Posterior vena cava (tissue), 2 donors: ENCODE measurements around the gene FAIM2. TPM values are rescaled to one million over a fixed set of nuclear protein-coding genes. Genes with fewer than 3 reads are reported as not detected.

Source experiments
- DNase-seq: peaks from one replicate; pipeline ENCODE4 v3.0.0-alpha.2; 2020; ENCODE audit warnings: low spot score
- intact Hi-C, 2 donors: fragments of 100-400 bp; cut with DNase I; formaldehyde crosslinking; loops; one replicate each; pipeline versions ENCODE4 v1.14.1 to v1.14.2; 2022 to 2023
- total RNA-seq, 2 donors: library from RNA; stranded (reverse); fragmentation: NEBNext Ultra II Directional; extraction: Animal tissue kit (Norgen Biotek cat#: 25700); gene quantifications; one replicate each; pipeline ENCODE4 v1.2.1, GENCODE V29; 2021
- donor health status: DM: yes; HTN: yes; CAD: no.
- donor health status: DM: yes; HTN: yes; CAD: no.

Gene FAIM2
- total RNA-seq, 2 donors from 2014 or later = 1.8 to 2.5 TPM

DNA sequence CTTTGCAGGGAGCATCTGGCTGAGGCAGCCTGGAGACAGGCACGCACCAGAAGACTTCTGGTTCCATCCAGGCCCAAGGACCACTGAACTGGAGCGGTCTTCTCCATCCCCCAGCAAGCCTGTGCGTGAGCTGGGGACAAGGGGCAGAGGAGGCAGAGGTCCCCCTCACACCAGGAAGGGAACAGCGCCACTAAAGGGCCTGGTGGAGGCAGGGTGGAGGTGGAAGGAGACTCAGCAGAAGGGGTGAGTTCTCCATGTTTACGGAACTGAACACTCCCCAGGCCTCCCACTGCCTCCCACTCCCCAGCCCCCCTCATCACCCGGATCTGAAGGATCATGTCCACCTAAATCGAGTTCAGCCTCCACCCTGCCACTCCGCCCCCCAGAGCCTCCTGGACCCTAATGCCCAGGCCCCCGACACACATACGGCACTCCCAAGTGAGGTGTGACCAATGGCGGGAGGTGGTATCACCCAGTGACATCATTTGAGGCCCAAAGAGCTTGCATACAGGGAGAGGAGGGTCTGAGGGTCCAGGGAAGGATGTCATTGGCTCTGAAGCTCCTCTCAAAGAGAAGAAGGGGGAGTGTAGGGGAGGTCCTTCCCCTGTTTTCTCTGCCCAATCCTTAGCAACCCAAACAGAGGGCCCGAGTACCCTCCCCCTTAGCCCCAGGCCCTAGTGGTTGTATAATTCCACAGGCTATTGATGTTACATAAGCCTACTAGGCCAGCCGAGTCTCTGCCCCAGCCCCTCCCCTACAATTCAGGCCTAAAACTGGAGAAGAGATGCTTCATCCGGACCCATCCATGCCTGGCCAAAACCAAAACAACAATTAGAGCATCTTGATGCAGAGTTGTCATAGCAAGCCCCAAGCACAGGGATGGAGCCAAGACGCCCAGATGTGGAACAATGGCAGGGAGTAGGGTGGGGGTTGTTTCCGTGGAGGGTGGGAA is 1.0 kb downstream of the FAIM2 start:
- DNase-seq = peak; percentile 49
- intact Hi-C loops = no loop called here

DNA sequence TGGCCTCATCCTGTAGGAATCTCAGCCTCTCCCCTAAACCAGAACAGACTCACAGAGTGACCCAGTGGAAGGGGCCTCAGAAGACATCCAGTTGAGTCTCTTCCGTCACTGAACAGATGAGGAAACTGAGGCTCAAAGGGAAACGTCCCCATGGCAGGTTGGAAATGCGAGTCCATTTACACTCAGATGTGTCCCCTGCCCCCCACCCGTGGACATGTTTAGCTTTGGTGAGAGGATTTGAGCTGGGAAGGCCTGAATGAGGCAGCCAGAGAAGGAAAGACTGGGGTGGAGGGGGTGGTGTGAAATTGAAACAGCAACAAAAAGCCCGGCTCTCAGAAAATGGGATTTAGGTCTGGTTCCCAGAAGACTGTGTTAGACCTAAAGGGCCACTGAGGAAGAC is 1.7 kb downstream of the FAIM2 start:
- peak; percentile 16 for DNase-seq
- intact Hi-C loops = no loop called here

DNA sequence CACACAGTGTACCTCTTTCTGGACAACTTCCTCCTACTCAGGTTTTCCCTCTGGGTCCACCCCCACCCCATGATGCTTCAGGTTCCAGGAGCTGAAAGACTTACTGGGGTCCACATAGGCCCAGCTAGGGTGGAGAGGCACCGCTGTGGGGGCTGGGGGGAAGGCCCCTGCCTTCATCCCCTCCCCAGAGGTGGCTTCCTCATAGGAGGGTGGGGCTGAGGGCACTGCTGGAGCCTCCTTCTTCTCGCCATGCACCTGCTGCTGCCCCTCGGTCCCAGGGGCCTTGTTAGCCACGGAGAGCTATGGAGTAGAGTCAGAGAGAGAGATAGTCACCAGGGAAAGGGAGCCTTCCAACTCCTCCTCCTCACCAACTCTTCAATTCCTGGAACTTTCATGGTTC is 2.7 kb downstream of the FAIM2 start:
- intact Hi-C loops = no loop called here
- DNase-seq = no peak

DNA sequence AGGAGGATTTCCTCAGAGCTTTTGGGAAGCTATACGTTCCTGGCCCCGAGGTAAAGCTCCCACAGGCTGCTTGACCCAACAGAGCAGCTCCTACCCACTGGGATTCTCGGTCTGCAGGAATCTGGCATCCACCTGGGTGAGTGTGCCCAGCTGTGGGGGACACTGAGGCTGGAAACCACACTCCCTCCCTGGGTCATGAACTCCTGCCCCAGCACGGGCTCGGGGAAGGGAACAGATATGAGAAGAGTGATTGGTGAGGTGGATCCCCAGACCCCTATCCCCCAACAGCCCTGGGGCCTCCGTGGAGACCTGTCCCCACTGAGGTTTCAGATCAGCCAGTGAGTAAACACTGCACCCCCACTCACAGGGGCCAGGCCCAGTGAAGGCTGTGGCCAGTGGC is 3.3 kb downstream of the FAIM2 start:
- intact Hi-C loops = no loop called here
- no peak for DNase-seq

DNA sequence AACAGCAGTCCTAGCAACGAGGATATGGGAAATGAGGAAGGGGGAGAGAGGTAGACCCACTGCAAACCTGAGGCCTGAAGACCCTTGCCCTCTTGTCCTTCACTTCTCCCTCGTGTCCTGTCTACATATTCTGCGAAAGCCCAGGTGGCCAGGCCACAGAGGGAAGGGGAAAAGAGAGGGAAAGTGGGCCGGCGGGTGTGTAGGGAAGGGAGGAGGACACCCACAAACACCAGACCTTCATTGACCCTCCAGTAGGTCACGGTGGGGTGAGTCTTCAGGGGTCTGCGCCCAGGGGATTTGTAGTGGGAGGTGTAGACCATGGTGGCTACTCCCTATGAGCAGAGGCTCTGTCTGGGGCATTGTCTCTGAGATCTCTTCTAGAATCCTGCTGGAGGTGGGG is 3.8 kb downstream of the FAIM2 start:
- no peak for DNase-seq
- intact Hi-C loops = no loop called here

DNA sequence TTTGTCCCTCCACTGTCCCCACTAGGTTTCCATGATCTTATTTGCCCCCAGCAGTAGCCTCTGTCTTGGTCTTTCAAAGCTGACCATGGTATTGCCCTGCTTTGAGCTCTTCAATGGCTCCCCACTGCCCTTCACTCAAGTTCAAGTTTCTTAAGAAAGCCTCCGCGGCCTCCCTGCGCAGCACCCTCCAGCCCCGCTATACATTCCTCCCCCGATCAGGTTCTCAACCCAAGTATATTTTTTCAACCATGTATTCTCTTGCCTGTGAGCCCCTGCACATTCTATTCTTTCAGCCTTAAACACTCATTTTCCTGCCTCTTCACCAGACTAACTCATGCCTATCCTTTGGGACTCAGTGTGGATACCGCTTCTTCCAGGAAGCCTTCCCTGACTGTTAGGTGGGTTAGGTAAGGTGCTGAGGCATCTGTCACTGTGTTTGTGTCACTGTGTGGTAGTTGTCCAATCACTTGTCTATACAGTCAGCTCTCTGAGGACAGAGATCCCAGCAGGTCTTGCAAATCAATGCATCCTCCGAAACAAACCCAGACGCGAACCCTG is 4.3 kb downstream of the FAIM2 start:
- intact Hi-C loops = no loop called here
- peak; percentile 38 for DNase-seq

DNA sequence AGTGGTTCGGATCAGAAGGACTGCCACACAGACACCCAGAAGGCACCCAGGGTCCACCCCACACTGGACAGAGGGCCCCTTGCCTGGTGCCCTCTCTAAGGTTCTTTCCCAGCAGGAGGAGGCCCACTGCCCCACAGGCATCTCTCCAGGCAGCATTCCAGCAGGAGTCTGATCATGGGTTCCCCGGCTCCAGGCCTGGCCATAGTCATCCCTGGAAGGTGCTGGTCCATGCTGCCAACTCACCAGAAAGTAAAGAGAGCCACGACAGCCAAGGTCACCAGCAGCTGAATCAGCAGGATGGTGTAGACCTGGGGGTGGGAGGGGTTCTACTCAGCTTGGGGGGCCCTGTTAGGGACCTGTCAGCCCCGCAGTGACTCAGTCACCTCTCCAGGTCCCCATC is 6.4 kb downstream of the FAIM2 start:
- DNase-seq = peak; percentile 36

DNA sequence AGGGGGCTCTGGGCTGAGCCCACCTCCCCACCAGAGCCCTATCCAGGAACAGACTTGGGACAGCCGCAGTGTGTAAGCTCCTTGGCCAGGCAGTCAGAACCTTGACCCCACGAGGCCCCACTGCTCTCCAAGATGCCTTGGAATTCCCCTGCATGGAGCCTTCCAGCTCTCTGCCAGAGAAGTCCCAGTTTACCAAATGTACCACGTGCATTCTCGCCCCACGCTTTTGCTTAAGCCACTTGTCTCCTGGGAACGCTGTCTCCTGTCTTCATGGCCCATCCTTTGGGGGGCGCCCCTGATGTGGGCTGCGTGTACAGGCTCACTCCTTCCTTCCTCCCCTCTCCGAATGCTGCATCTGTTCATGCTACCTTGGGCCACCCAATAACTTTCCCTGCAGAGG is 7.9 kb downstream of the FAIM2 start:
- peak; percentile 68 for DNase-seq
- intact Hi-C loops = no loop called here

More for the DNA sequence above, 6.4 kb downstream of the FAIM2 start:
- intact Hi-C loops = no loop called here

DNA sequence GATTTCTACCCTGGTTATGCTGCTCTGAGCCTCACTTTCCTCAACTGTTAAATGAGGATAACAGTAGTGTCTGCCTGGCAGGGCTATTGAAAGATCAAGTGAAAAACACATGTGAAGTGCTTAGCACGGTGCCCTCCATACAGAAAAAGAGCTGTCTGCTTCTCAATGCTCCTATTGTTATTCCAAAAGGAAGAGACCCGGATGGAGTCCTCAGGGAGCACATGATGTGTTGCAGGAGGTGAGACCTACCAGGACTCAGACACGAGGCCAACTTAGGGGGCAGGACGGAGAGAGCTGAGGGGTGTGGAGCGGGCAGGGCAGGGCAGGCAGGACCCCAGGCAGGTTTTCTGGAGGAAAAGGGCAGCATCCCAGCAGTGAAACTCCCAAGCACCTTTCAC is 8.9 kb downstream of the FAIM2 start:
- intact Hi-C loops = no loop called here
- peak; percentile 37 for DNase-seq

DNA sequence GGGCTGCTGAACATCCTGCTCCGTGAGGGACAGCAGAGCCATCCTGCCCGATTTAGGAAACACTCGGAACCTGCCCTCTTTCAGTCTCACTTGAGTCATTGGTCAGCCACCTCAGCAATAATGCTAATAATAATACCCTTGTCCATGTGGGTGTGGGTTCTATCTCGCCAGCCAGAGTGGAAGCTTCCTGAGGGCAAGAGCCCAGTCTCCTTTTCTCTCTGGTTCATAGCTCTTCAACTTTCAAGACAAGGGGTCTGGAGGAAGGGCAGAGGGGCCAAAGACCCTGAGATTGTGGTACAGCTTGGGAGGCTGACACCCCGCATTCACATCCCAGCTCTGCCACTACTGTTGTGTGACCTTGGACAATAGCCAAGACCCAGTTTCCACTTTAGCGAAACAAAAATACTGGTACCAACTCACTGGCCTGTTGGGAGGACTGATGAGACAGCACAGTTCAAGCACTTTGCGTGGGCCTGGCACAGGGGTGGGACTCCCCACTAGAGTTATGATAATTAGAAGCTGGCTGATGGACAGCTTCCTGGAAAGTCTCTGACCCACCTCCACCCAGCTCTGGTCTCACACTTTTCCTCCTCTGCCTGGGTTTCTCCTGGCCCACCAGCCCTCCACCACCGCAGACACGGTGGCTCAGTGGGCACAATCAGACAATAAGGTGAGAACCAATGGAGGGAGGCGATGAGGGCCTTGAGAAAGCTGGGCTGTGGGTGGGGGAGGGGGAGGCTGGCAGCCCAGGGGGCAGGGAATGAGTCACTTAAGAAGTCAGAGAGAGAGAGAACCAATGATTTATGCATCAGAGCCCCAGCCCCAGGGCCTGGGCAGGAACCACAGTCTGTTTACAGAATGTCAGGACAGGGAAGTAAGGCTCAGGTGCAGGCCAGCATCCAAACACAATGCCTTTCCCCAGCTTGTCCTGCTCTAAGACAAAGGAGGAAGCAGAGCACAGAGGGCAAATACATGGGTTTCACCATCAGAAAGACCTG is 9.6 kb downstream of the FAIM2 start:
- intact Hi-C loops = loop anchor here in 1 of 2 donors (2.0 kb wide), 1 partner anchor 57 kb away; the partner anchor contains the start of gene AQP2
- no peak for DNase-seq

DNA sequence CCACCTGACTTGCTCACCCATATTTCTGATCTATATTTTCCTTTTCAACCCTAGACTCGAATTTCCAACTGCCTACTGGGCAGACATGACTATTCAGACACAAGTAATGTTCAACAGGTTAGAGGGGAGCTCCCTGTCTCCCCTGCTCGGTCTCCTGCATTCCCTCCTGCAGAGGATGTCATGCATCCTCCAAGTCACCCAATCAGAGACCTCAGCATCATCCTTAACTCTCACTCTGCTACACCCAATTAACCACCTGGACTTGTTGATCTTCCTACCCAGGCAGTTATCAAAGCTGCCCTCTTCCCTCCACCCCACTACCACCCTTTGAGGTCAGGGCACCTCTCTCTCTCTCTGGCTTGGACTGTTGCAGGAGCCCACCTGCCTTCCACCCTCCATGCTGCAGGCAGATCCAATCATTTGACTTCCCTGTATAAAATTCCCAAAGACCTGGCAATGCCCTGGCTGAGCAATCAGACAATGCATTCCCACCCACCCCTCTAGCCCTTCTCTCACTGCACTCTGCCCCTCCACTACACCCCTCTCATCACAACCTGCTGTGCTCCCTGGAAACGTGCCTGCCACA is 10.9 kb downstream of the FAIM2 start:
- intact Hi-C loops = loop anchor here in 1 of 2 donors (2.0 kb wide), 1 partner anchor 58 kb away; the partner anchor contains the start of gene AQP2
- no peak for DNase-seq

DNA sequence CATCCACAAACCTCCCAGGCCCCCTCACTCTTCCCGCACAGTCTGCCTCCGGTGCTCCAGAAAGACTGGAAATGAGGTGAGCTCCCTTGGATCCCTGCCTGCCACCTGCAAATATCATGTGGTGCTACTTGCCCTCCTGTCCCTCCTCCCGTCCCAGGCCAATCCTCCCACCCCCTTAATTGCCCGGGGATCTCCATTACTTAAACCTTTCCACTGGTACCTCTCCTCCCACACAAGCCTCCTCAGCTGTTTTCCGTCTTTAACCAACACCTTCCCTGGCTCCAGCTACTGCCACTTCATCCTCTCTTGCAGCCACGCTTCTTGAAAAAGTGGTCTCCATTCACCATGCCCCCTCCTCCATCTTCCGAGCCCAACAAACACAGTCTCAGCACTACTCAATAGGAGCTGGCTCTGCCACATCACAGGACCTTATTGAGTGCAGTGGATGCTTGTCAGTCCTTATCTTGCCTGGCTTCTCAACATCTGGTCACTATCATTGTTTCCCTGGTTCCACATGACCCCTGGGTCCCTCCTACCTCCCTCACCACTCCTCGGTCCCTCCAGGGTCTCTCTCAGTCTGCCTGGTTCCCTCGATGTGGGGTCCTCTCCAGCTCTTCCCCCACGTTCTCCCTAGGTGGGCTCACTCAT is 11.5 kb downstream of the FAIM2 start:
- intact Hi-C loops = loop anchor here in 1 of 2 donors (2.0 kb wide), 1 partner anchor 59 kb away; the partner anchor contains the start of gene AQP2
- no peak for DNase-seq

DNA sequence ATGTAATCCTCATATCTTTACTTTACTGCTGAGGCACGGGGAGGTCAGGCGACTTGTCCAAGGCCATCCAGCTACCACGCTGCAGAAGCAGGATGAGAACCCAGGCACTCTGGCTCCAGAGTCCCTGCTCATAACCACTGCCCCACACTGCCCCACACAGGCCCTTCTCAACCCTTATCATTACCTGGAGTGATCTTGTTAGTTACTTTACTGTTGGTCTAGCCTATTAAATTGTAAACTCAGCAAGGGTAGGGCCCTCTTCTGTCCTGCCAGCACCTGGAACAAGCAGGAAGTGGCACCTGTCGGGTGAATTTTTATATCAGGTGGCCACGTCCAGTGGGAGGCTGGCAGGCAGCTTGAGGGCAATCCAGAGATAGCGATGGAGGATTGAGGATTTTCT is 12.2 kb downstream of the FAIM2 start:
- intact Hi-C loops = no loop called here
- DNase-seq = no peak

DNA sequence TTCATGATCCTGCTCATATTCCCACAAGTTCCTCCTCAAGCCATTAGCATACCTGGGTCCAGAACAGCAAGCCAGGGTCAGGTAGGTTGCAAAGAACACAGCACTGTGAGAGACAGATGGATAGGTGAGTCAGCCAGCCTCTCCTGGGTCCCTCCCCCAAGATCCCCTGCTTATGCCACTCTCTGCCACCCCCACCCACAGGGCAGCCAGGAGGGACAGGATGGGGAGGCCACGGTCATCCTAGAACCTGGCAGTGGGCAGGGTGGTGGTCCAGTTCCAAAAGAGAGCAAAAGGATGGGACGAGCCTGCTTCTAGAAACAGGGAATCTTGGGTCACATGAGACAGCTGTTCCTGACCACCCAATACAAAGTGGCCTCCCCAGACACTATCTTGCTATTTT is 12.7 kb downstream of the FAIM2 start:
- intact Hi-C loops = no loop called here
- DNase-seq = no peak

DNA sequence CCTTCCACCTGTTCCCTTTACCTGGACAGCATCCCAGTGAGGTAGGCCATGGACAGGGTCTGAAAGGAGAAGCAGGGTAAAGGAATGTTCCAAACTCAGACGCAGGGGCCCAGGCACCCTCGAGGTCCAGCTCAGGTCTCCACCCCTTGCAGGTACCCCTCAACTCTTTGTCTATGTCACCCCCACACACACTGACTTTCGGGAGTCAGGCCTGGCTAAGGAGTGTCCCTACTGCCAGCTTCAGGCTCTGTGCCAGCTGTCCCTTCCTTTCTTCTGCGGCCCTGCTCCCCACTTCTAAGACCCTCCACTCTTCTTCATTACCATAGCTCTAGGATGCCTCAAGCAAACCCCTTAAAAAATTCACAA is 13.6 kb downstream of the FAIM2 start:
- no peak for DNase-seq
- intact Hi-C loops = no loop called here

DNA sequence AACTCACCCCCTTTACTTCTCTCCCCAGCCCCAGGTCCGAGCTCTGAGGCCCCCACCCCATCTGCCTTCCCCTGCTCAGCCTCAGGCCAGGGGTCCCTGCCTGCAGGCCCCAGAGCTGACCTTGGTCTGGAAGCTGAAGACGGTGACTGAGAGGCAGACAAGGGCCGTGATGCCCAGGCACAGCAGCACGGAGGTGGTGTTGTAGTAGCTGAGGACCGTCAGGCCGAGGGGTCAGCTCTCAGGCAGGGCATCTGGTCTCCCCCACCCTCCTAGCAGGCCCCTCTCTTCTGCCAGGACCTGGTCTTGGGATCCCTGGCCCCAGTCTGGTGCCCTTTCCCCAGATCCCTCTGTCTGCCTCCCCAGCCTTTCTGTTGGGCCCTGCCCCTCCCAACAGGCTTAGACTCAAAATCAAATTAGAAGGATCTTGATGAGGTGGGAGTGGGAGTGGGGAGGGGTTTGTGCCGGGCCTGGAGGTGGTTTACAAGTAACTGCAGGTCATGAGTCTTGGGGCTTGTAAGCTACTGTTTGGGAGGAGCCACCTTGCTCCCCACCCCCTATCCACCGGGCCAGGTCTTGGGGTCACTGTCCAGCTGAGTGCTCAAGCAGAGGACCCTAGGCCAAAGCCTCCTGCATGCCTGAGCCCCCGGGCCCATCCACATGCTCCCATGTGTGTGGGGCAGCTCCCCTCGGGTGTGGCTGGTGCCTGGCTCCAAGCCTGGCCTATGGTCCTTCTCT is 14.2 kb downstream of the FAIM2 start:
- intact Hi-C loops = no loop called here
- DNase-seq = no peak

DNA sequence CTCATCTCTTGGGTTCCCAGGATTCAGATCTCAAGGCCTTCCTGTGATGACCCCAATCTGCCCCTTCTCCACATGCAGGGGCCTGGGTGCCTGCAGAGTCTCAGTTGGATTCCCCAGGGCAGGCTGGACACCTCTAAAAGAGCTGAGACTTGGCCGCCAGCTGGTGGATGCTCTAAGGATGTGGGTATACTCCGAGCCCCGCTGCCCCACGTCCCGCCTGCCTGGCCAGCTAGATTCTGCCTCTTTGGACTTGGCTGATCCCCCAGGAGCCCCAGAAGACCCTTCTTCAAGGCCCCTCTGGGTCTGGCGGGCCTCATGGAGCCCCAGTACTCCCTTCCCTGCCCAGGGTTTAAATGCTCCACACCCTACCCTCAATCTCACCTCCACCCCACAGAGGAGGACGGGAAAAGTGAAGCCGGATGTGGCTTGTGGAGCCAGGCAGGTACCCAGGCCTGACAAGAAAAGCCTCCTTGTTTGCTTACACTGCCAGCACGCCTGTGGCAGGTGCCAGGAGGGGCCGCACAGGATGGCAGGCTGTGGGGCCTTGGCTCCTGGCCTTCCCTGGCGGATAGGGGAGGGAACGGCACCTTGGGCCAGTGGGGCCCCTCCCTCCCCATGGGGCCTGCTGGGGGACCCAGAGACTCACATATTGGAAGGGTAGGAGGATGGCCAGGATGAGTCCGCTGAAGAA is 15.1 kb downstream of the FAIM2 start:
- intact Hi-C loops = no loop called here
- no peak for DNase-seq
